HepG2 (cell line): Measurements from ENCODE around the gene USP7. TPM values are rescaled to one million over a fixed set of nuclear protein-coding genes. Genes with fewer than 3 reads are reported as not detected.

Experiments
- ARNT ChIP-seq: fragments of 450-650 bp; IDR thresholded peaks from 2 replicates; pipeline ENCODE4 v1.6.1; 2017
- ATAD3A ChIP-seq: sonication (generic); formaldehyde crosslinking; IDR thresholded peaks from 2 replicates; pipeline ENCODE4 v1.4.0; 2020; ENCODE audit warnings: missing genetic modification reagents
- CHD4 ChIP-seq: fragments of 200-600 bp; sonication (generic); IDR thresholded peaks from 2 replicates; pipeline ENCODE4 v1.7.0; 2017; ENCODE audit warnings: mild to moderate bottlenecking, low read length, borderline replicate concordance
- DR1 ChIP-seq: sonication (generic); formaldehyde crosslinking; IDR thresholded peaks from 2 replicates; pipeline ENCODE4 v1.8.0; 2021; ENCODE audit warnings: mild to moderate bottlenecking, missing genetic modification reagents, inconsistent platforms
- HHEX ChIP-seq: IDR thresholded peaks from 2 replicates; pipeline ENCODE4 v1.6.1; 2016; ENCODE audit warnings: control low read depth
- HMGXB4 ChIP-seq, 2 experiments: sonication (generic) in 1 of 2; formaldehyde crosslinking in 1 of 2; IDR thresholded peaks; 2 replicates each; pipeline versions ENCODE4 v1.4.0 to v1.6.1; 2018 to 2020; ENCODE audit warnings: missing genetic modification reagents in 2 of 2, borderline replicate concordance in 1 of 2, low read depth in 1 of 2, mild to moderate bottlenecking in 1 of 2, missing biosample characterization in 1 of 2
- HOXA5 ChIP-seq: sonication (generic); formaldehyde crosslinking; IDR thresholded peaks from 2 replicates; pipeline ENCODE4 v1.4.0; 2020; ENCODE audit warnings: missing genetic modification reagents
- HOXA7 ChIP-seq: sonication (generic); formaldehyde crosslinking; IDR thresholded peaks from 2 replicates; pipeline ENCODE4 v1.8.1; 2022; ENCODE audit warnings: mild to moderate bottlenecking, missing genetic modification reagents, moderate library complexity
- MTA1 ChIP-seq: sonication (generic); formaldehyde crosslinking; IDR thresholded peaks from 2 replicates; pipeline ENCODE4 v1.4.0; 2020; ENCODE audit warnings: missing genetic modification reagents, mild to moderate bottlenecking, borderline replicate concordance
- MYNN ChIP-seq: sonication (generic); formaldehyde crosslinking; IDR thresholded peaks from 2 replicates; pipeline ENCODE4 v1.4.0; 2020; ENCODE audit warnings: mild to moderate bottlenecking, low read depth, missing genetic modification reagents
- NCOA5 ChIP-seq: sonication (generic); formaldehyde crosslinking; IDR thresholded peaks from 2 replicates; pipeline ENCODE4 v1.4.0; 2020; ENCODE audit warnings: missing genetic modification reagents
- NFKB2 ChIP-seq: sonication (generic); formaldehyde crosslinking; IDR thresholded peaks from 2 replicates; pipeline ENCODE4 v1.4.0; 2020; ENCODE audit warnings: missing genetic modification reagents, borderline replicate concordance
- RELA ChIP-seq: sonication (generic); formaldehyde crosslinking; IDR thresholded peaks from 2 replicates; pipeline ENCODE4 v1.4.0; 2020; ENCODE audit warnings: missing genetic modification reagents
- RFX3 ChIP-seq: IDR thresholded peaks from 2 replicates; pipeline ENCODE4 v1.6.1; 2016; ENCODE audit warnings: missing biosample characterization, missing genetic modification reagents
- RXRB ChIP-seq: IDR thresholded peaks from 2 replicates; pipeline ENCODE4 v1.6.1; 2016; ENCODE audit warnings: borderline replicate concordance, missing genetic modification reagents, missing compliant biosample characterization
- SNAPC2 ChIP-seq: sonication (generic); formaldehyde crosslinking; IDR thresholded peaks from 2 replicates; pipeline ENCODE4 v1.8.1; 2022; ENCODE audit warnings: mild to moderate bottlenecking, missing genetic modification reagents
- SPEN ChIP-seq: sonication (generic); formaldehyde crosslinking; IDR thresholded peaks from 2 replicates; pipeline ENCODE4 v1.5.1; 2020; ENCODE audit warnings: low read depth, mild to moderate bottlenecking, missing genetic modification reagents
- SYNCRIP ChIP-seq: fragments of 200-400 bp; formaldehyde crosslinking; IDR thresholded peaks from 2 replicates; pipeline ENCODE4 v1.6.1; 2018; ENCODE audit warnings: mild to moderate bottlenecking, low read depth, low read length; ENCODE audit not compliant: insufficient read depth
- TEAD2 ChIP-seq: sonication (generic); formaldehyde crosslinking; IDR thresholded peaks from 2 replicates; pipeline ENCODE4 v1.9.0; 2021; ENCODE audit warnings: missing genetic modification reagents
- TSC22D2 ChIP-seq: sonication (generic); formaldehyde crosslinking; IDR thresholded peaks from 2 replicates; pipeline ENCODE4 v1.5.1; 2020; ENCODE audit warnings: missing genetic modification reagents, mild to moderate bottlenecking, borderline replicate concordance
- ZMYM2 ChIP-seq: sonication (generic); formaldehyde crosslinking; IDR thresholded peaks from 2 replicates; pipeline ENCODE4 v1.8.0; 2022; ENCODE audit warnings: mild to moderate bottlenecking, missing genetic modification reagents
- ZNF264 ChIP-seq: sonication (generic); formaldehyde crosslinking; IDR thresholded peaks from 2 replicates; pipeline ENCODE4 v1.4.0; 2020; ENCODE audit warnings: missing genetic modification reagents
- ZNF350 ChIP-seq: sonication (generic); formaldehyde crosslinking; IDR thresholded peaks from 2 replicates; pipeline ENCODE4 v1.4.0; 2020; ENCODE audit warnings: mild to moderate bottlenecking, low read depth, missing genetic modification reagents, borderline replicate concordance
- ZNF382 ChIP-seq: sonication (generic); formaldehyde crosslinking; IDR thresholded peaks from 2 replicates; pipeline ENCODE4 v1.5.0; 2020; ENCODE audit warnings: missing genetic modification reagents, mild to moderate bottlenecking, borderline replicate concordance
- ZNF615 ChIP-seq: sonication (generic); formaldehyde crosslinking; IDR thresholded peaks from 2 replicates; pipeline ENCODE4 v1.5.0; 2020; ENCODE audit warnings: mild to moderate bottlenecking, missing genetic modification reagents, borderline replicate concordance
- ZNF672 ChIP-seq: sonication (generic); formaldehyde crosslinking; IDR thresholded peaks from 2 replicates; pipeline ENCODE4 v1.8.1; 2022; ENCODE audit warnings: missing genetic modification reagents
- ZNF878 ChIP-seq: sonication (generic); formaldehyde crosslinking; IDR thresholded peaks from 2 replicates; pipeline ENCODE4 v1.8.1; 2023; ENCODE audit warnings: mild to moderate bottlenecking, missing genetic modification reagents, moderate library complexity
- polyA plus RNA-seq, 8 experiments: library from polyadenylated mRNA; depleted of rRNA in 3 of 8; stranded (reverse) in 7 of 8; unstranded in 1 of 8; fragments of >200 nt; fragmentation: Illumina TruSeq in 4 of 8; extraction: Trizol in 4 of 8; gene quantifications; 2 replicates each; pipeline versions ENCODE4 v1.2.1 to v1.2.3, GENCODE V29; 2011 to 2016; ENCODE audit warnings: low read depth in 4 of 8, missing spikeins in 1 of 8, mixed read lengths in 1 of 8; ENCODE audit not compliant: insufficient read depth in 1 of 8
- total RNA-seq, 5 experiments: library from RNA; depleted of rRNA; stranded (reverse); fragments of >200 nt; fragmentation: Illumina TruSeq; extraction: Trizol; gene quantifications; 2 replicates each; pipeline ENCODE4 v1.2.3, GENCODE V29; 2016; ENCODE audit warnings: low read depth in 1 of 5
- TF ChIP-seq, protein P1 (sequence below): sonication (generic); formaldehyde crosslinking; IDR thresholded peaks from 2 replicates; pipeline ENCODE4 v1.8.0; 2022; ENCODE audit warnings: mild to moderate bottlenecking, missing genetic modification reagents

Gene USP7
- total and polyA plus RNA-seq, 2 of the 13 experiments (the other 11 are each of a cell fraction or from before 2014, with no cell fraction given) = 52.5 to 173 TPM

DNA sequence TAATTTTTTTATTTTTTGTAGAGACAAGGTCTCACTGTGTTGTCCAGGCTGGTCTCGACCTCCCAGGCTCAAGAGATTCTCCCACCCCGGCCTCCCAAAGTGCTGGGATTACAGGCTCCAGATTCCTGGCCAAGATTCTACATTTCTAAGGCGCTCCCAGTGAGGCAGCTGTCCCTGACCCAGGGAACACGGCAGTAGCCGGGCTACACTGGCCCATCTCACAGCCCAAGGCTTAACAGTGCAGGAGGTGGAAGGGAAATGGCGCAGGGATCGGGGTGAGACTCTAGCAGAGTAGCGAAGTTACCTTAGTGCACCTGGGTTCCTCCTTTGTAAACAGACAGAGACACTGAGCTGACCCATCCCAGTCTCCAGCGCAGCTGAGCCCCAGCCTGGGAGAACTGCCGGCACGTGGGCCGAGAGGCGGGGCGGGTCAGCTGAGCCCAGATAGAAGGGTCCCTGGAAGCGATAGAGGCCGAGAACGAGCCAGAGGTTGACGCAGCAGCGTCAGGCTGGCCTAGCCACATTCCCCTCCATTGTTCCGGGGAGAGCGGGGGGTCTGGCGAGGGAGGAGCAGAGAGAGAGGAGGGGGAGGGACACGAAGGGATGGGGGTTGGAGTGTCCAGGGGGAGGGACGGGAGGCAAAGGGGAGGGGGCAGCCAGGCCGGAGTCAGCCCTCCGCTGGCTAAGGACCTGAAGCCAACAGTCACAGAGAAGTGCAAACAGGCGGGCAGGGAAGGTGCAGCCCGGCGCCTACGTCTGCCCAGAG is 97.4 kb downstream of the USP7 start (continued):
- TF ChIP-seq, protein P1, sequence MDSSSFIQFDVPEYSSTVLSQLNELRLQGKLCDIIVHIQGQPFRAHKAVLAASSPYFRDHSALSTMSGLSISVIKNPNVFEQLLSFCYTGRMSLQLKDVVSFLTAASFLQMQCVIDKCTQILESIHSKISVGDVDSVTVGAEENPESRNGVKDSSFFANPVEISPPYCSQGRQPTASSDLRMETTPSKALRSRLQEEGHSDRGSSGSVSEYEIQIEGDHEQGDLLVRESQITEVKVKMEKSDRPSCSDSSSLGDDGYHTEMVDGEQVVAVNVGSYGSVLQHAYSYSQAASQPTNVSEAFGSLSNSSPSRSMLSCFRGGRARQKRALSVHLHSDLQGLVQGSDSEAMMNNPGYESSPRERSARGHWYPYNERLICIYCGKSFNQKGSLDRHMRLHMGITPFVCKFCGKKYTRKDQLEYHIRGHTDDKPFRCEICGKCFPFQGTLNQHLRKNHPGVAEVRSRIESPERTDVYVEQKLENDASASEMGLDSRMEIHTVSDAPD (CRISPR knock-in tag) = no peak
- TF ChIP-seq SYNCRIP (no peak), TSC22D2 (CRISPR knock-in tag) (peak; percentile 92; the same call in 1 of the 2 replicates), ARNT (no peak), RELA (CRISPR knock-in tag) (peak; percentile 24; the same call in 1 of the 2 replicates), ZMYM2 (CRISPR knock-in tag) (no peak), RFX3 (CRISPR knock-in tag) (no peak; the same call in 1 of the 2 replicates), ZNF672 (no peak), ZNF264 (CRISPR knock-in tag) (no peak), SPEN (CRISPR knock-in tag) (peak; percentile 63), TEAD2 (CRISPR knock-in tag) (0 out of 2 replicates have a peak, but pooled peaks have one; percentile 21), ATAD3A (CRISPR knock-in tag) (no peak), MYNN (CRISPR knock-in tag) (no peak), RXRB (CRISPR knock-in tag) (peak; percentile 62), DR1 (CRISPR knock-in tag) (no peak), HOXA7 (no peak), HMGXB4 (CRISPR knock-in tag; IDR thresholded peaks at IDR 0.05; ENCODE audit: borderline replicate concordance in 1 of 2, low read depth in 1 of 2) (peak in 1 of 2 experiments; percentile 49; a peak in 1 of 4 replicates), ZNF878 (CRISPR knock-in tag) (peak; percentile 61; the same call in 1 of the 2 replicates), HHEX (CRISPR knock-in tag) (no peak; the same call in 1 of the 2 replicates), ZNF615 (CRISPR knock-in tag) (no peak), ZNF350 (CRISPR knock-in tag) (peak; percentile 48; the same call in 1 of the 2 replicates), CHD4 (no peak), NCOA5 (CRISPR knock-in tag) (no peak), HOXA5 (CRISPR knock-in tag) (no peak), MTA1 (CRISPR knock-in tag) (peak; percentile 91; the same call in 1 of the 2 replicates), SNAPC2 (CRISPR knock-in tag) (no peak), NFKB2 (CRISPR knock-in tag) (no peak; the same call in 1 of the 2 replicates), ZNF382 (no peak)
